ENCODE data around the gene PER3.
A peak's percentile ranks its signal among the peaks of the same experiment; 100 is the strongest.

PER3 gene

GRCh38 chr1:7778133-7778628, 5.9 kb upstream of the PER3 start:
- TF ChIP-seq, protein P1, sequence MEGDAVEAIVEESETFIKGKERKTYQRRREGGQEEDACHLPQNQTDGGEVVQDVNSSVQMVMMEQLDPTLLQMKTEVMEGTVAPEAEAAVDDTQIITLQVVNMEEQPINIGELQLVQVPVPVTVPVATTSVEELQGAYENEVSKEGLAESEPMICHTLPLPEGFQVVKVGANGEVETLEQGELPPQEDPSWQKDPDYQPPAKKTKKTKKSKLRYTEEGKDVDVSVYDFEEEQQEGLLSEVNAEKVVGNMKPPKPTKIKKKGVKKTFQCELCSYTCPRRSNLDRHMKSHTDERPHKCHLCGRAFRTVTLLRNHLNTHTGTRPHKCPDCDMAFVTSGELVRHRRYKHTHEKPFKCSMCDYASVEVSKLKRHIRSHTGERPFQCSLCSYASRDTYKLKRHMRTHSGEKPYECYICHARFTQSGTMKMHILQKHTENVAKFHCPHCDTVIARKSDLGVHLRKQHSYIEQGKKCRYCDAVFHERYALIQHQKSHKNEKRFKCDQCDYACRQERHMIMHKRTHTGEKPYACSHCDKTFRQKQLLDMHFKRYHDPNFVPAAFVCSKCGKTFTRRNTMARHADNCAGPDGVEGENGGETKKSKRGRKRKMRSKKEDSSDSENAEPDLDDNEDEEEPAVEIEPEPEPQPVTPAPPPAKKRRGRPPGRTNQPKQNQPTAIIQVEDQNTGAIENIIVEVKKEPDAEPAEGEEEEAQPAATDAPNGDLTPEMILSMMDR (IDR thresholded peaks at IDR 0.05; ENCODE audit: extremely low read depth, missing control alignments): no peak
- DNase-seq (ENCODE audit: low spot score): no peak

GRCh38 chr1:7780976-7781375, 3.1 kb upstream of the PER3 start:
- no peak for DNase-seq (ENCODE audit: low spot score)
- TF ChIP-seq, protein P1 (IDR thresholded peaks at IDR 0.05; ENCODE audit: extremely low read depth, missing control alignments): no peak

GRCh38 chr1:7781501-7781900, 2.6 kb upstream of the PER3 start:
- TF ChIP-seq, protein P1 (IDR thresholded peaks at IDR 0.05; ENCODE audit: extremely low read depth, missing control alignments): no peak
- DNase-seq (ENCODE audit: low spot score): no peak

GRCh38 chr1:7781923-7782495, 2.1 kb upstream of the PER3 start:
- TF ChIP-seq, protein P1 (IDR thresholded peaks at IDR 0.05; ENCODE audit: extremely low read depth, missing control alignments): no peak
- DNase-seq (ENCODE audit: low spot score): no peak

DNA sequence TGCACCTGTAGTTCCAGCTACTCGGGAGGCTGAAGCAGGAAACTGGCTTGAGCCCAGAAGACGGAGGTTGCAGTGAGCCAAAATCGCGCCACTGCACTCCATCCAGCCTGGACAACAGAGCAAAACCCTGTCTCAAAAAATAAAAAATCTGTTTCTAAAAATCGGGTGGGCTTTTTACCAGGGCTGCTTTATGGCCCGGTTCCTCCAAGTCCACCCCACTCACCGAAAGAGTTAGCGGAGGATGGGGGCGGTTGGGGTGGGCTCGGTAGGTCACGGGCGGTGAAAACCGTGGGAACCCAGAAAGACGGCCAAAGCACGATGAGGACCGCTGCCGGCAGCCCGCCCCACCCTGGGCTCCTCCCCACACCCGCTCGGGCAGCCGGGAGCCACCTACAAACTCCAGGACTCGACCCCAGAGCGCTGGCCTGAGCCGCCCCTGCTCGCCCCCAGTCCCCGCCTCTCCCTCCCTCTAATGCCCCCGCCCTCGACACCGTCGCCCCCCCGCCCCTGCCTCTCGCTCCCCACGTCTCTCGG, 846 bp upstream of the PER3 start:
- peak; percentile 76 for DNase-seq (ENCODE audit: low spot score)
- TF ChIP-seq, protein P1 (IDR thresholded peaks at IDR 0.05; ENCODE audit: extremely low read depth, missing control alignments): no peak

DNA sequence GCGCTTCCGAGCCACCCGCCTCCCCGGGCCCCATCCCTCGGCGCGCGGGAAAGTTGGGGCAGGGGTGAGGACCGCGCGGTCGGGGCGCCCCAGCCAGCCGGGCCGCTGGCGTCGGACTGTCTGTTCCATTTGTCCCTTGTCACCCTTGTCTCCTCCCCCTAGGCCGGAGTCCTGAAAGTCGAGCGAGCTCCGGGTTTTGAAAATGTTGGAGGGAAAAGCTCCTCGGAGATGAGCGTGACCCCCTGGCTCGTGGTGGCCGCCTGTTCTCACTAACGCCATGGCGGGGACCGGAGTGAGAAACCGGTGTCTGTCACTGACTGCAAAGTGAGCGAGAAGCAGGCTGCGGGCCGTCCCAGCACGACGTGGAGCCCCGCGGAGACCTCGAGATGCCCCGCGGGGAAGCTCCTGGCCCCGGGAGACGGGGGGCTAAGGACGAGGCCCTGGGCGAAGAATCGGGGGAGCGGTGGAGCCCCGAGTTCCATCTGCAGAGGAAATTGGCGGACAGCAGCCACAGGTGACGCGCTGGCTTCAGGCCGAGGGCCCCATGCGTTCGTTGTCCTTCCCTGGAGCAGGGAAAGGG, 491 bp downstream of the PER3 start:
- DNase-seq (ENCODE audit: low spot score): no peak
- TF ChIP-seq, protein P1 (IDR thresholded peaks at IDR 0.05; ENCODE audit: extremely low read depth, missing control alignments): no peak

DNA sequence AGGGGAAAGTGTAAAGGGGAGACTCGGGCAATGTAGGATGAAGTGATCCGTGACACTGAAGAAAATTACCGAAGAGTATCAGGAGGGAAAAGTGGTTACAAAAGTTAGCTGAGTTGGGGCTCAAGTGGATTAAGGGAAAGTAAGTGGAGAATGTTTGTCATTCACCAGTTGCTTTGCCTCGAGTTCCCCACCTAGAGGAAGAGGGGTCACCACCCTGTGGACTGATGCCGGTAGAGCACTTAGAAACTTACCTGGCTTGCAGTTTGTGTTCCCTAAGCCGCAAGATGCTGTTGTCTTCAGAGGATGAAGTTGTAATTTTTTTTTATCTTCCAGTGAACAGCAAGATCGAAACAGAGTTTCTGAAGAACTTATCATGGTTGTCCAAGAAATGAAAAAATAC, 1.0 kb downstream of the PER3 start:
- TF ChIP-seq, protein P1 (IDR thresholded peaks at IDR 0.05; ENCODE audit: extremely low read depth, missing control alignments): no peak
- DNase-seq (ENCODE audit: low spot score): no peak

All from GM20000 (cell line).